TTC549 (cell line): ENCODE data around the gene RPUSD1.
"Not testable (repeated sequence)": the region's sequence is repeated elsewhere in the genome, so short reads cannot be mapped to it uniquely, and the experiment has no call there.

ENCODE experiments used
- FAIRE-seq: peaks from 2 replicates; lab custom pipeline; 2012; peaks lifted over from hg19 to GRCh38; lab: Jason Lieb, UNC

The RPUSD1 gene

GRCh38 chr16:743794-744500 is 44.2 kb downstream of the RPUSD1 start:
- no peak for FAIRE-seq

DNA sequence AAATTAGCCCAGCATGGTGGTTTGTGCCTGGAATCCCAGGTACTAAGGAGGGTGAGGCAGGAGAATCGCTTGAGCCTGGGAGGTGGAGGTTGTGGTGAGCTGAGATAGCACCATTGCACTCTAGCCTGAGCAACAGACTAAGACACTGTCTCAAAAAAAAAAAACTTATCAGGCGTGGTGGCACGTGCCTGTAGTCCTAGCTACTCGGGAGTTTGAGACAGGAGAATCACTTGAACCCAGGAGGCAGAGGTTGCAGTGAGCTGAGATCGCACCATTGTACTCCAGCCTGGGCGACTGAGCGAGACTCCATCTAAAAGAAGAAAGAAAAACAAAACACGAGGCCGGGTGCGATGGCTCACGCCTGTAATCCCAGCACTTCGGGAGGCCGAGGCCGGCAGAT is 45.3 kb downstream of the RPUSD1 start:
- FAIRE-seq, result not testable (repeated sequence)

DNA sequence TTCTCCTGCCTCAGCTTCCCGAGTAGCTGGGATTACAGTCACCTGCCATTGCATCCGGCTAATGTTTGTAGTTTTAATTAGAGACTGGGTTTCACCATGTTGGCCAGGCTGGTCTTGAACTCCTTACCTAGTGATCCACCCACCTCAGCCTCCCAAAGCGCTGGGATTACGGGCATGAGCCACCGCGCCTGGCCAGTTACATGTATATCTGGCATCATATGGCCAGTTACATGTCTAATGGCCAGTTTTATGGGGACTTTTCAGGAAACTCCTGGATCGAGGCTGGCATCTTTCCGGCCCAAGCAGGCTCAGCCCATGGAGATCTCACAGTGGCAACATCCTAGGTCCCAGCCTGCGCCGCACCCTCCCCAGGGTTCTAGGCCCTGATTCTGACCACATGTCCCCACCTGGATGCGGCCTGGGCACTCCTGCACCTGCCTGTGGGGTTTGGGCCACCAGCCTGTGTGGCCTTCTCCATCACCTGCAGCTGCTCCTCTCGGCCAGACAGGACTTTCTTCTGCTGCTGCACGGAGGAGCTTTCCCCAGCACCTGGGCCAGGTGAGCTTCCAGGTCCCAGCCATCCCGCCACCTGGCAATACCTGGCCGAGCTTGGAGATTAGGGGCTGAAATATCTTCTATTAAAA is 46.1 kb downstream of the RPUSD1 start:
- no peak for FAIRE-seq

DNA sequence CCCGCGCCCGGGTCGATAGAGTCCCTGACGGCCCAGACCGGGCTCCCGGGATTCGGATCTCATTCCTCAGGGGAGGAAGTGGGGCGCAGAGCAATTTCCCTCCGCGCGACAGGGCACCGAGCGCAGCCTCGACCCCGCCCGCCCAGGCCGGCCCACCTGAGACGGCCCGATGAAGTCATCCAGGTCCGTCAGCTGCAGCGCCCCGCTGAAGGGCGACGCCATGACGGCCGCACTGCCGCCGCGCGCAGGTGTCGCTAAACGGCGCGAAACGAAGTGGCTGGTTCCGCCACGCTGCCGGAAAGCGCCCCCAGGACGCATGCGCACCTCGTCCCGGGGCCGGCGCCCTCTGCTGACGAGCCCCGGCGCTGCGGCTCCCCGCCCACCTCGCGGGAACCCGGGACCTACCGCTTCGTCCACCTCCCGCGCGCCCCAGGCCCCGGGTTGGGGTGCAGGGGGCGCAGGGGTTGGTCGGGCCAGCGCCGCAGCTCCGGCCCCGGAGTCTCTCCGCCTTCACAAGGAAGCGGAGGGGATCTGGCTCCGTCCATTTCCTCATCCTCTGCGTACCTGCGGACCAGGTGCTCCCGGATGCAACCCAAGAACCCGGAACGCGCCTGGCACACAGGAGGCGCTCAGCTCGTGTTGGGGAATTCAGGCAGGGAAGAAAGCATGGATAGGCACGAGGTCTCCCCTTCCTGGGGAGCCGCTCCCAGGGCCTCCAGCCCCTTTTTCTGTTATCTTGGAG is 47.2 kb downstream of the RPUSD1 start, which contains the start of gene CIAO3:
CIAO3 (minus strand) TSS at position 234 of the 742 bp plus-strand sequence; CDS start at position 222, 12 bp downstream.
- FAIRE-seq, result no peak

DNA sequence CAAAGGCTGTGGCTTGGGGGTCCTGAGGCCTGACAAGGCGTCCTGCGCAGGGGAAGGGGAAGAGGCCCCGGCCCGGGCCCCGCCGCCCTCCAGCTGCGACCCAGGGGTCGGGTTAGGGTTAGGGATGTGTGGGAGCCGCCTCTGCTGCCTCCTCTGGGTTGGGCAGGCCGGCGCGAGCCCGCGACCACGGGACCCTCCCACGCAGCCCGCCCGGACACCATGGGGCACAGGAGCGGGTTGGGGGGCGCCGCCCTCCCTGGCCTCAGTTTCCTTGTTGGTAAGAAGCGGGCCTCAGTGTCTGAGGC is 47.8 kb downstream of the RPUSD1 start:
- no peak for FAIRE-seq

- no peak for FAIRE-seq
Measured at GRCh38 chr16:739560-740458, 48.4 kb downstream of the RPUSD1 start.

- FAIRE-seq, result no peak
Measured at GRCh38 chr16:736936-737481, 51.2 kb downstream of the RPUSD1 start.

DNA sequence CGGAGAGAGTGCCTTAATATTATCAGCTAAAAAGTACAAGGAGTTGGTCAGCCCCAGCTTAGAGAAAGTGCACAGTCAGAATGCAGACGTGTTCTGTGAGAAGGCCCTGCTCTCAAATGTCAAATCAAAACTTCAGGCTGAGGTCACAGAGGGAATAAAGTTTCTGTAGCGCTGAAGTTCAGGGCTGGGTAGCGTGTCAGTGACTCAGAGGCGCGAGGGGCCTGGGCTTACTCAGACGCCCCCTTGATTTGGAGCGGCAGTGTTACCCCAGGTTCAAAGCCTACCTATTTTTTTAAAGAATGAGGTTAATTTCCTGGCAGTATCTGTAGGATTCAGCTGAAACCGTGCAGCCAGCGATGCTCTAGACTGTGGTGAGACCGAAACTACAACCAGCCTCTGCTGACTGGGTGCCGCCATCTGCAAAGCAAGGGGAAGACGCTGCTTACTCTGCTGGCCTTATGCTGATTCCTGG is 52.2 kb downstream of the RPUSD1 start:
- no peak for FAIRE-seq

- FAIRE-seq, result no peak
Measured at GRCh38 chr16:734981-735881, 53.0 kb downstream of the RPUSD1 start.
